Breast epithelium (tissue), 3 donors: ENCODE measurements around the gene ASIC4.

ENCODE experiments used
- POLR2A ChIP-seq: fragments of 450-650 bp; IDR thresholded peaks from one replicate; pipeline ENCODE4 v1.6.1; 2016; ENCODE audit warnings: antibody characterized with exemption, mild to moderate bottlenecking, moderate library complexity
- TF ChIP-seq, protein P1 (sequence below), 3 donors: fragments of 450-650 bp; IDR thresholded peaks; one replicate each; pipeline ENCODE4 v1.5.1; 2016 to 2017; ENCODE audit warnings: antibody characterized with exemption in 3 of 3, mild to moderate bottlenecking in 3 of 3, moderate library complexity in 3 of 3

DNA sequence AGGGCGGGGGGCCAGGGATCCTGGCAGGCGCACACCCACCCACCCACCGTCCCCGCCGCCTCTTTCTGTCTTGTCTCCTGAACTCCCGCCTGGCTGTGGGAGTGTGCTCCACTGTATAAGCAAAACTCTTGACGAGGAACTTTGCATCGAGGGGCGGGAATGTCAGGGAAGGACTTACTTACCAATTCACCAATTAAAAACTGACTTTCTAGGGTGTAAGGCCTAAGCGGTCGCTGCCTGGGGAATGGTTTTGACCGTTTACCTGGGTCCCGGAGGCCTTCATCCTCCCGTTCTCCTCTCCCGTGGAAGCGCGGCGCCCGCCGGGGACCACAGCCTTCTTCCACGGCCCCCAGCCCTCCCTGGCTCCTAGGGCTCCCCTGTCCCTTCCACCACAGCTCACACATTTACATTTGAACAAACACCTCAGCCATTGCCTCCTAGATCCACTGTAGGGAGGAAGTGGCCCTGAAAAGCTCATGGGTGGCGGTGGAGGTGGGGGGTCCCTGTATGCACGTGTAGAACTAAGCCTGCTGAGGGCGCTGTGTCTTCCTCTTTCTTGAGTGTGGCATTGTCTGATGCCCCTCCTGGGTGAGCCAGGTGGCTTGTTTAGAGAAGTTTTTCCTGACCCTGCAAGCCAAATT lies 8.9 kb downstream of the ASIC4 start:
- no peak for TF ChIP-seq POLR2A
- TF ChIP-seq, protein P1, sequence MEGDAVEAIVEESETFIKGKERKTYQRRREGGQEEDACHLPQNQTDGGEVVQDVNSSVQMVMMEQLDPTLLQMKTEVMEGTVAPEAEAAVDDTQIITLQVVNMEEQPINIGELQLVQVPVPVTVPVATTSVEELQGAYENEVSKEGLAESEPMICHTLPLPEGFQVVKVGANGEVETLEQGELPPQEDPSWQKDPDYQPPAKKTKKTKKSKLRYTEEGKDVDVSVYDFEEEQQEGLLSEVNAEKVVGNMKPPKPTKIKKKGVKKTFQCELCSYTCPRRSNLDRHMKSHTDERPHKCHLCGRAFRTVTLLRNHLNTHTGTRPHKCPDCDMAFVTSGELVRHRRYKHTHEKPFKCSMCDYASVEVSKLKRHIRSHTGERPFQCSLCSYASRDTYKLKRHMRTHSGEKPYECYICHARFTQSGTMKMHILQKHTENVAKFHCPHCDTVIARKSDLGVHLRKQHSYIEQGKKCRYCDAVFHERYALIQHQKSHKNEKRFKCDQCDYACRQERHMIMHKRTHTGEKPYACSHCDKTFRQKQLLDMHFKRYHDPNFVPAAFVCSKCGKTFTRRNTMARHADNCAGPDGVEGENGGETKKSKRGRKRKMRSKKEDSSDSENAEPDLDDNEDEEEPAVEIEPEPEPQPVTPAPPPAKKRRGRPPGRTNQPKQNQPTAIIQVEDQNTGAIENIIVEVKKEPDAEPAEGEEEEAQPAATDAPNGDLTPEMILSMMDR (IDR thresholded peaks at IDR 0.05): no peak
